GM19035 (cell line): ENCODE results near the gene C6orf58.
"Not testable (repeated sequence)": the region's sequence is repeated elsewhere in the genome, so short reads cannot be mapped to it uniquely, and the experiment has no call there.

Experiments
- ATAC-seq: cut with Tn5 transposase; IDR thresholded peaks from one replicate; pipeline ENCODE4 v1.9.1; 2021; ENCODE audit not compliant: unreplicated experiment

Gene C6orf58

DNA sequence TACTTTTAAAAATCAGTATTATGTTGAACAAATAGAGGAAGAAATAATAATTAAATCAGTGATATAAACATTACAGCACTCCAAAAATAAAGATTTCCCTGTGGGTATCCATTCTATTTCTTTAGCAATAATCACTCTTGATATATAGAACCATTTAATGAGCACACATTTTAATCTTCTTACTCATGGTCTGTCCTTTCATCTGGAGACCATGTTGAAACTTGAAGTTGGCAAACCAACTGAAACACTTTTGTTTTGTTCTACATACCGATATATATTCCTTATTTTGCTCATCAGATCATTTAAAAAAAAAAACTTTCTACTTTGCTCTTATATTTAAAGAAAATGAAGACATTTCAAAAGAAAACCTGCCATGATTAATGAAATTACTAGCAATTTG, 13.4 kb downstream of the C6orf58 start:
- ATAC-seq: no peak

DNA sequence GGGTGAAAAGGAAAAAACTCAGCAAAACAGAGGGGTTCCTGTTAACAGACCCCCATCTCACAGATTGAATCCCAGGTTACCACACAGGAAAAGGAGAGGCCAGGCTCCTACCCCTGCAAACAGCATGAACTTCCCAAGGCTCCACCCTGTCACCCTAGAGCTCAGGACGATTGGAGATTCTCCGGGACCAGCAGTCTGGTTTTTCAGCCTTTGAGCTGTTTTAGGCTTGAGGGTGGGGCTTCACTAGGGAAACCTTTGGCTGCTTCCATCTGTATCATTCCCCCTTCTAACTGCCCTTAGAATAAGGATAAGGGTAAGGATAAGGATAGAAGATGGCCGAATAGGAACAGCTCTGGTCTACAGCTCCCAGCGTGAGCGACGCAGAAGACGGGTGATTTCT, 16.0 kb downstream of the C6orf58 start:
- no peak for ATAC-seq

DNA sequence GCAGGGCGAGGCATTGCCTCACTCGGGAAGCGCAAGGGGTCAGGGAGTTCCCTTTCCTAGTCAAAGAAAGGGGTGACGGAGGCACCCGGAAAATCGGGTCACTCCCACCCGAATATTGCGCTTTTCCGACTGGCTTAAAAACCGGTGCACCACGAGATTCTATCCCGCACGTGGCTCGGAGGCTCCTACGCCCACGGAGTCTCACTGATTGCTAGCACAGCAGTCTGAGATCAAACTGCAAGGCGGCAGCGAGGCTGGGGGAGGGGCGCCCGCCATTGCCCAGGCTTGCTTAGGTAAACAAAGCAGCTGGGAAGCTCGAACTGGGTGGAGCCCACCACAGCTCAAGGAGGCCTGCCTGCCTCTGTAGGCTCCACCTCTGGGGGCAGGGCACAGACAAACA, 16.5 kb downstream of the C6orf58 start:
- not testable (repeated sequence) for ATAC-seq

DNA sequence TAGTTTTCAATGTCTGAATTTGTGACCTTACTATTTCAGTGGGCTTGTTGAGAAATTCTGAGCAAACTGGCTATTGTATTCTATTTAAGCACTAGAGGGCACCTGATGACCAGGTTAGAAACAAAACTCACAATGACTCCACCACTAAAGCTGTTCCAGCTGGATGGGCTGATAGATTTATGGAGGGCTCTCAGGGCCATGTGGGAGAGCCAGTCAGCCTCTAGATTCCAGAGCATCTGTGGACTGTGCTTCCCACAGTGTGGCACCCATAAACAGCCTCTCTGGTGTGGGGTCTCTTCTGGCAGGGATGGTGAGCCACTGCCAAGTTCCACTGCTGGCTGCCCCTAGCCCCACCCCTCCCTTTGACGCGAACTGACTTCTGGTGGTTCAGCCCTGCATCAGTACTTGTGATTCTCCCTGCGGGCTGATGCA, 29.2 kb downstream of the C6orf58 start:
- ATAC-seq: no peak

DNA sequence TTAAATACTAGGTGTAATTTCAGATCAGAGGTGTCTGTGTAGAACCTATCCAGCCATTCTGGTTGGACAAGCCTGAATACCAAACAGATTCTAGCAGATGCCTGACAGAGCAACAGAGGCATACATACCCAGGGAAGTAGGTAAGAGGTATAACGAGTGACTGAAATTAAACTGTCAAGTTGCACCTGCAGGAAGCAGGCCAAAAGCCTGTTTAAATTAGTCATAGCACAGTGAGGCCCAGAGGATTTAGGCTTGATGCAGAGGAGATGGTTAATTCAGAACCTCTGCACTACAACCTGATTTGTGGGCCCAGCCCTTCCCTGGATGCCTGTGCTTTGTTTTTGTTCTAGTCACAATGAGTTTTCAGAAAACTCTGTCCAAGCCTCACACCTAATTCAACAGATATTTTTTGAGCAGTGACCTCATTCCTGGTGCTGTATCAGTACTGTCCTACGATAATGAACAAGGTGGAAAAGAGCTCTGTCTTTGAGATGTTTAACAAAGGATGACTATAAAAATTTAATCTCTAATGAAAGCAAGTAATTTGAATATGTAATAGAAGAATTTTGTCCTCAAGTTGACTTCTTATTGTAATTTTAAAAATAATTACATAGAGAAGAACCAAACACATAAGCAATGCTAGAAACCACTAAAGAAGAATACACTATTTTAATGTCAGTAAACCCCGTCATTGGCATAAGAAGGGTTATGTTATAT, 31.7 kb downstream of the C6orf58 start:
- ATAC-seq: no peak

DNA sequence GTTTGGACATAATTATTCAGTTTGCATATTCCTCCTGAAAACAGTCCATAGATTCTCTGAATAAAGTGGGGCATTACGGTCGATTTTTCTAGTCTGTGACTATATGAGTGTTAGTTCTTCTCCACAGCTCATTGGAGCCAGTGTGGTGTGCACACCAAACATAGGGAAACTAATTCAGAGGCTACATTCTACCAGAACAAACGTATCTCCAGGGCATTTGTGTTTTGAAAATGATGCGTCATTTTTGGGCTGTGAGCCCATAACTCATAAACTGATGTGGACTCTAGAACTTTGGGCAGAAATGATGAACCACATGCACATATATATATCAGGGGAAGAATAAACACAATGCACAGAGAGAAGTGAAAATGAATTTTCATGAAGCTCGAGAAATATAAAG, 41.8 kb downstream of the C6orf58 start:
- no peak for ATAC-seq

DNA sequence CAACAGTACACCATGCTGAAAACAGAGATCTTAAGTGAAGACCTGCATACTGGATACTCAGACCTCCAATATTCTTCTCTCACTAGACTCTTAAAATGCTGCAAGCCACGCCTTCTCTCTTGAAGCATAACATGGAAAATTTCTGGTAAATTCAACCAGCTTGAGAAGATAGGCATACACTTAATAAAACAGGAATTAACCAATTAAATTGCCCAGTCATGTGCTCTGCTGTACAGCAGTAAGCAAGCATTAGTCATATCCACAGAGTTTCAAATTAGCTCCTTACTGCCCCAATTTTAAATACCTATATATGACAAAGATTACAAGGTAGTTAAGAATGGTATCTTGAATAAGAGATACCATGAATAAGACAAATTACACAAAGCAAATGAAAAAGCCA, 53.8 kb downstream of the C6orf58 start:
- no peak for ATAC-seq

DNA sequence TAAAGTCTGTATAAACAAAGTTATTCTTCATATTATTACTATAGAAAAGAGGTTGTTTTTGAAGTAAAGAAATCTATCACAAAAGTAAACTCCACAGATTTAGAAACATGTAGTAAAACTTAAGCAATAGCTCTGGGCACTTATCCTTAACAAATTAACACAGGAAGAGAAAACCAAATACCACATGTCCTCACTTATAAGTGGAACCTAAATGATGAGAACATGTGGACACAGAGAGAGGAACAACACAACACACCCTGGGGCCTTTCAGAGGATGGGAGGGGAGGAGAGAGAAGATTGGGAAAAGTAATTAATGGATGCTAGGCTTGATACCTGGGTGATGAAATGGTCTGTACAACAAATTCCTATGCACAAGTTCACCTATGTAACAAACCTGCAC, 57.2 kb downstream of the C6orf58 start:
- no peak for ATAC-seq

DNA sequence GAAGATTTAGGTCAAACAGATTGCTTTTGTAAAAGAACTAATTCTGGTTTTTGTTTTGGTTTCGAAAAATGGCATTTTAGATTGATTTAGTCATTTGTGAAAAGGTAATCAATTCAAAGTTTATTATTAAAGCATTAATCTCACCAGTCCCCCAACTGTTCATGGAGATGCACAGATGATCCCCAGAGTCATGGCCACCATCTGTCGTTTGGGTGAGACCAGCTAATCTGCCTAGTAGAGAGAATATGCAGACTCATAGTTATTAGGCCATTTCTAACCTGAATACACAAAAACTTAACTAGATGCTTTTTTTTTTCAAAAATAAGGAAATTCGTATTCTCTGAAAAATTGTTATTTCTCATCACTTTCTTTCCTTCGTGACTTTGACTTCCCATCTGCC, 58.1 kb downstream of the C6orf58 start:
- ATAC-seq: no peak

DNA sequence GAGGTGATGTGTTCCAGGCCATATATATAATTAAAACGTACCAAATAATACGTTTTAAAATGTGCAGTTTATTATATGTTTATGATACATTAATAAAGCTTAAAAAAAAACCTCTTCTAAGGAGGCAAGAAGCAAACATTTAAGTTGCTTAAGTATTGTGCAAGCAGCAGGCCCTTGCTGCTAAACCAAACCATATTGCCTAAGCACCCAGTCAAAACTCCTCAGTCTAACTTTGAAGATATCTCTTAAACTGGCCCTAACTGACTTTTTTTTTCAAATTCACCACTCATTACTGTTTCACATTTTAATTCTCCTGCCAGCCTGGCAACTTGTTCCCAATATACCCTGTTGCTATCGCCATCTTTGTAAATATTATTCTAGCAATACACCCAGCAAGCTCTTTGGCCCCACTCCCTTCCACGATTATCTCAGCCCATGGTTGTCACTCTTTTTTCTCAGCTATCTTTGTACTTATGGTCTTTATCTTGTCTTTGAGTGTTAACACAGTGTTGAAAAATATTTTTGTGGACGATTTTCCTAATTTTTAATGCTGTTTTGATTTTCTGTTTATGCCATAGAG, 60.9 kb downstream of the C6orf58 start:
- no peak for ATAC-seq
